ENCODE measurements around the gene MTRF1.

The MTRF1 gene

DNA sequence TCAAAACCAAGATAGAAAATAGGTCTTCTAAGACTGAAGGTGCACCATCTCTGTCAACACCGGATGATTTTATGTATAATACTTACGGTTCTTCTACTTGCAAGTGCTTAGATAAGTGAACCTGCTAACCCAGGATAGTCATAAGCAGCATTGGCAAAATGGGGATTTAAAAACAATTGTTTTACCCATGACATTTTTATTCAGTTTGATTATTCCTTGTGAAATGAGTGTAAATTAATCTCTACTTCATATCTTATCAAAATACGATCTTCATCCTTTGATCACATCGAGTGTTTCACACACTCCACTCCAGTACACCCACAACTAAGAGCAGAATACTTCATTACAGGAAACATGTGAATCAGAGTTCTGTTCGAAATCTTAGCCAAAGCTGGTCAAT is 23.0 kb upstream of the MTRF1 start (continued):
- no peak for TF ChIP-seq ZNF280C (tag by site-specific recombination; IDR thresholded peaks at IDR 0.05)
- TF ChIP-seq ZNF132 (tag by site-specific recombination; IDR thresholded peaks at IDR 0.05; ENCODE audit: borderline replicate concordance) = no peak
- no peak for TF ChIP-seq ZNF629 (tag by site-specific recombination; IDR thresholded peaks at IDR 0.05)
- no peak for TF ChIP-seq ZBTB21 (tag by site-specific recombination; IDR thresholded peaks at IDR 0.05)
- TF ChIP-seq ZNF426 (tag by site-specific recombination; IDR thresholded peaks at IDR 0.05) = no peak
- TF ChIP-seq ZNF24 (tag by site-specific recombination; IDR thresholded peaks at IDR 0.05) = no peak
- TF ChIP-seq KLF1 (tag by site-specific recombination; IDR thresholded peaks at IDR 0.05) = no peak

DNA sequence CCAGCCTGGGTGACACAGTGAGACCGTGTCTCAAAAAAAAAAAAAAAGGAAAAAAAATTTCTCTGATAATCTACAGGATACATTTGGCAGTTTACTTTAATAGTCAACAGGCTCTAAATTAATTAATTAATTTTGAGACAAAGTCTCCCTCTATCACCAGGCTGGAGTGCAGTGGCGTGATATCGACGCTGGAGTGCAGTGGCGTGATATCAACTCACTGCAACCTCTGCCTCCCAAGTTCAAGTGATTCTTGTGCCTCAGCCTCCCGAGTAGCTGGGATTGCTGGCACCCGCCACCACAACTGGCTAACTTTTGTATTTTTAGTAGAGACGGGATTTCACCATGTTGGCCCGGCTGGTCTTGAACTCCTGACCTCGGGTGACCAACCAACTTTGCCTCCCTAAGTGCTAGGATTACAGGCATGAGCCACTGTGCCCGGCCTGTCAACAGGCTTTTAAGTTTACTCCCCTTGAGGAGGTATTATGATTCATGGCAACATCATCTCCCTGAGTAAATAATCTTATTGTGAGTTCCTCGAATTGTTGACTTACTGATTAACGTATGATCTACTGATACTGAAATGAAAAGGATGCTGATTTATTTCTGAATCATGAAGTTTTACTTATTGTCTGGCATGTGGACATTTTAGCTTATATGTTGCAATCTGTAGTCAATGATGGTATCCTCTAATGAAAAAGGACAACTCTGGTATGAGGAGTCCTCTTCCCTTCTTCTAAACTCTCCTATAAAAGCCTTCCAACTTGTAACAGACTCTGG is 21.3 kb upstream of the MTRF1 start:
- H3K9me3 ChIP-seq (ENCODE audit: control insufficient read depth, insufficient read depth, low read depth, low read length) = no peaks in the 10 kb centered on the region
- ChIA-PET POLR2A (no interaction called here), CTCF (no interaction called here)
- no peaks in the 10 kb centered on the region for H3K36me3 ChIP-seq (ENCODE audit: control insufficient read depth in 2 of 2, insufficient read depth in 1 of 2, low read length in 2 of 2)
- H3K4me1 ChIP-seq (ENCODE audit: control insufficient read depth, insufficient read depth, low read length) = no peaks in the 10 kb centered on the region
- no peak overlapping the region for H3K27ac ChIP-seq (ENCODE audit: extremely low read depth, low read depth, low read length)
- no peak overlapping the region for H3K4me3 ChIP-seq (ENCODE audit: low read depth, low read length)
- TF ChIP-seq ZNF521 (tag by site-specific recombination; IDR thresholded peaks at IDR 0.05) (no peak), ZNF292 (tag by site-specific recombination; IDR thresholded peaks at IDR 0.05; ENCODE audit: borderline replicate concordance, low read depth) (no peak), ZNF585B (tag by site-specific recombination; IDR thresholded peaks at IDR 0.05) (no peak), KLF7 (tag by site-specific recombination; IDR thresholded peaks at IDR 0.05; ENCODE audit: borderline replicate concordance) (no peak), MZF1 (tag by site-specific recombination; IDR thresholded peaks at IDR 0.05; ENCODE audit: borderline replicate concordance) (no peak), ZNF214 (tag by site-specific recombination; IDR thresholded peaks at IDR 0.05; ENCODE audit: borderline replicate concordance) (no peak), ZNF549 (tag by site-specific recombination; IDR thresholded peaks at IDR 0.05) (no peak), ZNF280C (tag by site-specific recombination; IDR thresholded peaks at IDR 0.05) (no peak), ZNF132 (tag by site-specific recombination; IDR thresholded peaks at IDR 0.05; ENCODE audit: borderline replicate concordance) (no peak), ZFP3 (tag by site-specific recombination; IDR thresholded peaks at IDR 0.05; ENCODE audit: low read depth) (no peak), ZFP37 (tag by site-specific recombination; IDR thresholded peaks at IDR 0.05) (no peak), ZNF677 (tag by site-specific recombination; IDR thresholded peaks at IDR 0.05) (no peak)
- TF ChIP-seq, protein P1, sequence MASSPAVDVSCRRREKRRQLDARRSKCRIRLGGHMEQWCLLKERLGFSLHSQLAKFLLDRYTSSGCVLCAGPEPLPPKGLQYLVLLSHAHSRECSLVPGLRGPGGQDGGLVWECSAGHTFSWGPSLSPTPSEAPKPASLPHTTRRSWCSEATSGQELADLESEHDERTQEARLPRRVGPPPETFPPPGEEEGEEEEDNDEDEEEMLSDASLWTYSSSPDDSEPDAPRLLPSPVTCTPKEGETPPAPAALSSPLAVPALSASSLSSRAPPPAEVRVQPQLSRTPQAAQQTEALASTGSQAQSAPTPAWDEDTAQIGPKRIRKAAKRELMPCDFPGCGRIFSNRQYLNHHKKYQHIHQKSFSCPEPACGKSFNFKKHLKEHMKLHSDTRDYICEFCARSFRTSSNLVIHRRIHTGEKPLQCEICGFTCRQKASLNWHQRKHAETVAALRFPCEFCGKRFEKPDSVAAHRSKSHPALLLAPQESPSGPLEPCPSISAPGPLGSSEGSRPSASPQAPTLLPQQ (tag by site-specific recombination; IDR thresholded peaks at IDR 0.05) = no peak

Data from HEK293 (cell line).